CD4-positive, alpha-beta T cell treated with Interleukin-21 for 1 hour (primary cell): Measurements from ENCODE around the gene HSH2D.
"Not testable (repeated sequence)": the region's sequence is repeated elsewhere in the genome, so short reads cannot be mapped to it uniquely, and the experiment has no call there.

Experiments used
- DNase-seq: peaks from one replicate; pipeline ENCODE4 v3.0.0-alpha.2; 2020

The HSH2D gene

DNA sequence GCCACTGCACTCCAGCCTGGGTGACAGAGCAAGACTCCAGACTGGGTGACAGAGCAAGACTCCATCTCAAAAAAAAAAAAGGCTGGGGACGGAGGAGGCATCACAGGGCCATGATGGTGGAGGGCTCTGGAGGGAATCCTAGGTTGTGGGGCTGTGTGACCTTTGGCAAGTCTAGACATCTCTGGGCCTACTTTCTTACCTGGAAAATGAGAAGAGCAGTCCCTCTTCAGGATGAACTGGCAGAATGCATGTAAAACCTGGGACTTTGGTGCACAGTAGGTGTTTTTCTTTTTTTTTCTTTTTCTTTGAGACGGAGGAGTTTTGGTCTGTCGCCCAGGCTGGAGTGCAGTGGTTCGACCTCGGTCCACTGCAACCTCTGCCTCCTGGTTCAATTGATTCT is 16.2 kb downstream of the HSH2D start:
- no peak for DNase-seq

DNA sequence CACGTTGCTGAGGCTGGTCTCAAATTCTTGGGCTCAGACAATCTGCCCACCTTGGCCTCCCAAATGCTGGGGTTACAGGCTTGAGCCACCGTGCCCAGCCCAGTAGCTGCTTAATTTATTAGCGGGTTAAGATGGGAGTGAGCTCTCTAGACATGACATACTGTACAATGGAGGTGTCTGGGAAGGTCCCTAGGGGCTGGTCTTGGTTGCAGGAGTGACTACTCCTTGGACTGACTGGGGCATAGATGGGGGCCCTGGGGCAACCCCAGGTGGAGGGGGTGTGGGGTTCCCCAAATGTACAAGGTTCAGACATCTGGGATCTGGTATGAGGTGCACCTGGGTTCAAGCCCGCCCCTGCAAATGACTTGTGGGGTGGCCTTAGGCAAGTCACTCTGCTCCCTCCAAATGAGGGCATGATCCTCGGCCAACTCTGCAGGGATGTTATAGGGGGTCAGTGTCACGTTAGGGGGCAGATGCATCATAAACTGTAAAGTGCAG is 17.0 kb downstream of the HSH2D start:
- DNase-seq = no peak

DNA sequence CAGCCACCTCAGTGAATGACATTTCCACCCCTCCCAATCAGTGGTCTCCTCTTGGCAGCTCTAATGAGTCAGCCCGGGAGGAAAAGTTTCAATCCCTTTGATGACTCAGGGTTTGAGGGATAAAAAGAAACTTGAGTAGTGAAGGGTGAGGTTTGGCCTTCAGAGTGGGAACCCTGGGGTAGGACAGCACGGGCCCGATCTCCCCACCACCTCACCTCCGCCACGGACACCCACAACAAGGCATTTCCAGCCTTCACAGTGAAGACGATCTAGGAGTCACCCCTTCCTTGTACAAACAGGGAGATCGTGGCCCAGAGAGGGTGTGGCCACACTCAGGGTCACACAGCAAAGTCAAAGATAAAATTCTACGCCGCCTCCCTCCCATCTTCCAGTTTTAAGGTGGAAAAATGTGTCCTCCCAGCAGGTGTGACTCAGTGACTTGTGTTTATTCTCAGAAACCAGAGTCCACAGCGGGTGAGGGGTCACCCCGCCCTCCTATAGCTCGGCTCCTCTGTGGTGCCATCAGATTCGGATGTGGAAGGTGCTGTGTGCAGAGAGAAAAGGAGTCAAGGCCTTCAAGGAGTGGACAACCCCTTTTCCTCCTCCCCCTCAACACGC is 17.6 kb downstream of the HSH2D start:
- DNase-seq = no peak

DNA sequence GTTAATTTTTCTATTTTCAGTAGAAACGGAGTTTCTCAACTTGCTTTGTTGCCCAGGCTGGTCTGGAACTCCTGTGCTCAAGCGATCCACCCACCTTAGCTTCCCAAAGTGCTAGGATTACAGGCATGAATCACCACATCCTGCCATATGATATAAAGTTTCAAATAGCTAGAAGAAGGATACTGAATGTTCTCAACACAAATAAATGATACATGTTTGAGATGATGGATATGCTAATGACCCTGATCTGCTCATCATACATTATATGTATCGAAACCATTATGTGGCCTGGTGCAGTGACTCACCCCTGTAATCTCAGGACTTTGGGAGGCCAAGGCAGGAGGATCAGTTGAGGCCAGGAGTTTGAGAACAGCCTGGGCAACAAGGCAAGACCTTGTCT is 18.4 kb downstream of the HSH2D start:
- DNase-seq = no peak

DNA sequence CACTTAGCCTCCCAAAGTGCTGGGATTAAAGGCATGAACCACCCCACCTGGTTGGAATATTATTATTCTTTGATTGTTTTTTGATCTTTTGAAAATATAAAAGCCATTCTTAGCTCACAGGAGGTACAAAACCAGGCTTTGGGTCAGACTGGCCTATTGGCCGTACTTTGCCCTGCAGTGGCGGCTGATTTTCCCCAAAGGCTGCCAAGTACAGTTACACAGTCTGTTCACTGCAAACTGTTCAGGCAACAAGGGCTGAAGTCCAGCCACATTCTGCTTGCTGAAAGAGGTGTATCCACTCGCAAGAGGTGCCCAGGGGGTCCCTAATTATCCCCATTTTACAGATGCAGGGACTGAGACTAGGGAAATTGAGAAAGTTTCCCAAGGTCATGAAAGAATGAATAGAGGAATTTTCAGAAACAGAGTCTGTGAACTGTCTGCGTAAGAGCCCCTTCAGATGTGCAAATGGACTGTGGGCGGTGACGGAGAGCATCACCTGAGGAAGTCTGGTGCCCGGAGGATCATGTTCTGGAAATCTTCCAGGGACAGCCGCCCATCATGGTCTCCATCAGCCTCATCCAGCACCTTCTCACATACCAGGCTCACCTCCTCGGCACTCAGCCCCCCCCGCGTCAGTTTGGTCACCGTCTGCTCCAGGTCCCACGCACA is 20.9 kb downstream of the HSH2D start:
- DNase-seq = no peak

DNA sequence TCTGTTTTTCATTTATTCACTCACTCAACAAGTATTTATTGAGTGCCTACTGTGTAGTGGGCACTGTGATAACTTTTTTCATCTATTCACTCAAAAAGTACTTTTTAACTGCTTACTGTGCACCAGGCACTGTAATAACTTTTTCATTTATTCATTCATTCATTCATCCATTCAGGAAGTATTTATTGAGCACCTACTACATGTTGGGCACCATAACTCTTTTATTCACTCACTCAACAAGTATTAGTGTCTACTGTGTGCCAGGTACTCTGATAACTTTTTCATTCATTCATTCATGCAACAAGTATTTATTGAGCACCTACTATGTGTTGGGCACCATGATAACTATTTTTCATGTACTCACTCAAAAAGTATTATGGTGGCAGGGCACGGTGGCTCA is 22.9 kb downstream of the HSH2D start:
- DNase-seq = no peak

DNA sequence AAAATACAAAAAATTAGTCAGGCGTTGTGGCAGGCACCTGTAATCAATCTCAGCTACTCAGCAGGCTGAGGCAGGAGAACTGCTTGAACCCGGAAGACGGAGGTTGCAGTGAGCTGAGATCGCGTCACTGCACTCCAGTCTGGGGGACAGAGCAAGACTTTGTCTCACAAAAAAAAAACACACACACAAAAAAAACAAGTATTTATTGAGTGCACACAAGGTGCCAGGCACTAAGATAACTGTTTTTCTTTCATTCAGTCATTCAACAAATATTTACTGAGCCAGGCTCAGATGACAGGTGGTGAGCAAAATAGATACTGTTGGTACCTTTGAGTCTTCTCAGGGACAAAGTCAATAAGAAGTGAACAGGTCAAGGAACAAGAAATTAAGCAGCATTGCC is 23.6 kb downstream of the HSH2D start:
- DNase-seq = no peak

DNA sequence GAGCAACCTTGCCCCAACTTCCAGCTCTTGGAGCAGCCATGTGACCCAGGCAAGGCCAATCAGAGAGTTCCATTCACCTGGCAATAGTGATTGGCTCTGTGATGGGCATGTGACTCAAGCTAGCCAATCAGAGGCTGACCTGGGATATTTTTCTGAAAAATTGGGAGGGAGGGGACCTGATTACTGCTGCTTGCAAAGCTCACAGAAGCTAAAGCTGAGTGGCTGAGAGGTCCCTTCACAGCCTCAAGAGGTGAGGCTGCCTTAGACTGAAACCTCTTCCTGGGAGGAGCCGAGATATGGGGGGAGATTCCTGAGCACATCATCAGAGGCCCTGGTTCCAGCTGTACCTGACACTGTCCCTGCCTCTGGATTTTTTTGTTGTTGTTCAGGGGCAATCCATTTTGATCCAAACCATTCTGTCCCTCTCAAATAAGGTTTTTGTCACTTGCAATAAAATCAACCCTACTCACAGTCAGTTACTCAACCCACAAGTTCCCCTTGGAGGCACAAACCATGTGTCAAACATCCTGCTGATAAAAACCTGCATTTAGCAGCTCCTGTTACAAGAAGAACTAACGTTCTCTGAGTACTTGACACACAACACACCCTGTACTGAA is 25.1 kb downstream of the HSH2D start:
- peak; percentile 40 for DNase-seq

DNA sequence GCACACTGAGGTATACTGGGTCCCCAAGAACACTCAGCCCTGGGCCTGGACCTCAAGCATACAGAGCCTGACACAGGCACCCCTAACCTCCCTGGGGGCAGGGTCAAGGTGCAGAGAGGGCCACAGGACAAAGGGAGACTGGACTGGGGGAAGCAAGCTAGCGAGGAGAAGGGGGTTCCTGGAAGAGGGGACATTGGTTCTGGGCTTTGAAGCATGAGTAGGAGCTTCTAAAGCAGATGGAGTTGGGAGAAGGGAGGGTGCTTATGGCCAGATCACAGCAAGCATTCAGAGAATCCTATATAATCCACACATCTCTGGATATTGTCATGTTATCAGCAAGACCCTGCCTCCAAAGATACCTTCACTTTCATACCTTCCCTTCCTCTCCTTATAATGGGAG is 26.6 kb downstream of the HSH2D start:
- no peak for DNase-seq

DNA sequence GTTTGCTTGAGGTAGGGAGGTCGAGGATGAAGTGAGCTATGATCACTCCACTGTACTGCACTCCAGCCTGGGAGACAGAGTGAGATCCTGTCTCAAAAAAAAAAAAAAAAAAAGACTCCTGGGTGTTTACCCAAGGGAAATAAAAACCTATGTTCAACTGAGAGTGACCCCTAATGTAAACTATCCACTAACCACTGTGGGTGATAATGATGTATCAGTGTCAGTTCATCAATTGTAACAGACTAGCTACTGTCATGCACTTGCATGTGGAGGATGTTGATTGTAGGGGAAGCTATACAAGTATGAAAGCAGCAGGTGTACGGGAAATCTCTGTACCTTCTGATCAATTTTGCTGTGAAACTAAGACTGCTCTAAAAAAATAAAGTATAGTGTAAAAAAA is 32.5 kb downstream of the HSH2D start:
- DNase-seq = no peak

DNA sequence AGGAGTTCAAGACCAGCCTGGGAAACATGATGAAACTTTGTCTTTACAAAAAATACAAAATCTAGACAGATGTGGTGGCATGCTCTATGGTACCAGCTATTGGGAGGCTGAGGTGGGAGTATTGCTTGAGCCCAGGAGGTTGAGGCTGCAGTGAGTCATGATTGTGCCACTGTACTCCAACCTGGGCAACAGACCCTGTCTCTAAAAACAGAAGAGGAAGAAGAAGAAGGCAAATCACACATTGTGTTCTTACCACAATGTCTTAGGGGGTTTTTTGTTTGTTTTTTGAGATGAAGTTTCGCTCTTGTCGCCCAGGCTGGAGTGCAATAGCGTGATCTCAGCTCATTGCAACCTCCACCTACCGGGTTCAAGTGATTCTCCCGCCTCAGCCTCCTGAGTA is 35.4 kb downstream of the HSH2D start:
- DNase-seq = not testable (repeated sequence)

DNA sequence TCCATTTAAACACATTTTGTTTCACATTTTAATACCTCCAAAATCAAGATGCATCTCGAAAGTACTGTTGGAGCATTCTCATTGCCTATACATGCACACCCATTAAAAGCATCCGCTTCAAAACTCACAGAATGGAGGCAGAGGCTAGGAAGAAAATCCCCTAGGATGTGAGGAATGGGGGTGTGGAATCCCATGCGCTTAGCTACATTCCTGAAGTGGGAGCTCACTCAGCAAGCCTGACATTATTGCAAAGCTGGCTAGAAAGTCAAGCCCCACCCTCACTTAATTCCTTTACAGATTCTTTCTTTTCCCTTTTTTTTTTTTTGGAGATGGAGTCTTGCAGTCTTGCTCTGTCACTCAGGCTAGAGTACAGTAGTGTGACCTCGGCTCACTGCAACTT is 37.1 kb downstream of the HSH2D start:
- no peak for DNase-seq

DNA sequence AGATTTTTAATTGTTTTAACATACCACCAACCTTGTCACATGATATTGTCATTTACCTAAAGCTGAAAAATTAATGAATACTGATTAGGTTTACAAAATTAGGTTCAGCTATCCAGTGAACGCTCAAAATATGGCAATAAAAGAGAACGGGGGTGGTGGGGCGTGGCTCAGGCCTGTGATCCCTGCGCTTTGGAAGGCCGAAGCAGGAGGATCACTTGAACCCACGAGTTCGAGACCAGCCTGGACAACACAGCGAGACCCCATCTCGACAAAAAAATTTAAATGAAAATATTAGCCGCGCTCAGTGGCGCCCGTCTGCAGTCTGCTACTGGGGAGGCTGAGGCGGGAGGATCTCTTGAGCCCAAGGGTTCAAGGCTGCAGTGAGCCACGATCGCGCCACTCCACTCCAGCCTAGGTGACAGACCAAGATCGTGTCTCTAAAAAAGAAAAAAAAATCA is 41.2 kb downstream of the HSH2D start:
- DNase-seq = no peak

DNA sequence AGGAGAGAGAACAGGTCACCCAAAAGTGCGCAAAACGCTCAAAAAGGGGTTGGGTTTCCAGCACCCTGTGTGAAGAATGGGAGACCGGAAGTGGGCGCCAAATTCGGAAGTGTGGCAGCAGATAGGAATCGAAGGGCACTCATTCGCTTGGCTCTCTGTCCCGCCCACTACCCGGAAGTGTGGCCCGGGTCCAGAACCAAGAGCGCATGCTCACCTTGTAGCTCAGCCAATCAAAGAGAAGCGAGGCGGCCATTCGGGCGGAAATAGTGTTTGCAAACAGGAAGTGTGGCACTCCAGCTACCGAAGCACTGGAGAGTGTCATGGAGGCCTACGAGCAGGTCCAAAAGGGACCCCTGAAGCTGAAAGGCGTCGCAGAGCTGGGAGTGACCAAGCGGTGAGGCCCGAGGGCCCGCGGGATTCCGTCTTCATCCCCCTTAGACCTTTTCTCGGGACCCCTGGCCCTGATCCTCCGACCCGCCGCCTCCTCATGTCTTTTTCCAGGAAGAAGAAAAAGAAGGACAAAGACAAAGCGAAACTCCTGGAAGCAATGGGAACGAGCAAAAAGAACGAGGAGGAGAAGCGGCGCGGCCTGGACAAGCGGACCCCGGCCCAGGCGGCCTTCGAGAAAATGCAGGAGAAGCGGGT is 41.8 kb downstream of the HSH2D start, which contains the start of gene FAM32A:
Gene FAM32A (plus strand): TSS at position 288 of the 645 bp plus-strand sequence. CDS start 33 bp downstream, at position 321.
- peak; percentile 100 for DNase-seq

DNA sequence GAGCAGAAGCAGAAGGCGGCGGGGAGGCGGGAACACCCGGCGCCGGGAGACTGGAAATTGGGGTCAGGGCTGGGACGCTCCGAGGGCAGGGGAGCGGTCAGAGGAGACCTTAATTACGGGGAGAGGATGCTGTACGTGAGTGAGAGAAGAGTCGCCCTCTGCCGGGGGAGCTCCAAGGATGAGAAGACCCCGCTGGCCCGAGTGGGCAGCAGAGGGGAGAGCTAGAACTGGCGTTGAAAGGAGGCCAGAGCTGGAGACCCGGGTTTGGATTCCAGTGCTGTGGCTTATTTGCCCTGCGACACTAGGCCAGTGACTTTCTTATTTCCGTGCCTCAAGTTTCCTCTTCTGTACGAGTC is 42.3 kb downstream of the HSH2D start:
- peak; percentile 35 for DNase-seq

DNA sequence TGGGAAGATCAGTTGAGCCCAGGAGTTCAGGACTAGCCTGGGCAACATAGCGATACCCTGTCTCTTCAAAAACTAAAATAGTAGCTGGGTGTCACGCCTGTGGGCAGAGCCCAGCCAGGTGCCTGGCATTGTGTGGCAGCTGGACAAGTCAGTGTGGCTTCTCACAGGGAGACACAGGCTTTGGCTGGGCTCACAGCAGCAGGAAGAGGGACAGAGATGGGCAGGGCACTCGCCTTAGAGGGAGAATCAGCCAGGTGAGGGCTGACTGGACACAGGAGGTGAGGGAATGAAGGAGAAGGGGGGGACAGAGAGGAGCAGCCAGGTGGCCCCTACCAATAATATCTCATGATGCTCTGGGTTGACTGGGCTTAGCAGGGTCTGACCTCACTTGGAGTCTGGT is 45.0 kb downstream of the HSH2D start:
- no peak for DNase-seq

DNA sequence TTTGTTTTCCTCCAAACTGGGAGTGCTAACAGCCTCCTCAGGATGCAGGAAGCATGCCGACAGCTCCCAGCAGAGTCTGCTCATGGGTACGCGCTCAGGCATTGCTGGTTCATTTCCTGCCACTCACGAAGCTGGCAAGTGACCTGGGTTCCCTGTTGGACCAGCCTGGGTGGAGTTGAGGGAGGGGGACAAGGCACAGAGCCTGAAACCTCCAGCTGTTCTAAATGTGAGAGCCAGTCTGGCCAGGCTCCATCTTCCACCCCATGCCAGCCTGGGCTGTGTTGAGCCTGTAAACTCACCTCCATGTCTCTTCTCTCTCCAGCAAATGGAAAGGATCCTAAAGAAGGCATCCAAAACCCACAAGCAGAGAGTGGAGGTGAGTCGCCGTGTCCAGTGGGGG is 46.7 kb downstream of the HSH2D start:
- no peak for DNase-seq

DNA sequence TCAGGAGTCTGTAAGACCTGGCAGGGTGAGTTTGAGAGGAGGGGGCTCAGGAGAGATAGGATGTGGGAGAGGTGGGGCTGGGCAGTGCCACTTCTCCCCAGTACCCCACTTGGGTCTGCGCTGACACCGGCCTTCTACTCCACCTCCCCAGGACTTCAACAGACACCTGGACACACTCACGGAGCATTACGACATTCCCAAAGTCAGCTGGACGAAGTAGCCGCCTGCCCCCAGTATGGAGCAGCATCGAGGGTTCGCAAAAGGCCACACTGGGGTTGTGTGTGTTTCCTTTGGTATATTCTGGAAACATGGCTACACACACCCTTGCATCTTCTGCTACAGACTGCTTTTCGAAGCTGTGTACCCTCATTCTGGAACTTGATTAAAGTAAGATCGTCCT is 47.3 kb downstream of the HSH2D start:
- no peak for DNase-seq

DNA sequence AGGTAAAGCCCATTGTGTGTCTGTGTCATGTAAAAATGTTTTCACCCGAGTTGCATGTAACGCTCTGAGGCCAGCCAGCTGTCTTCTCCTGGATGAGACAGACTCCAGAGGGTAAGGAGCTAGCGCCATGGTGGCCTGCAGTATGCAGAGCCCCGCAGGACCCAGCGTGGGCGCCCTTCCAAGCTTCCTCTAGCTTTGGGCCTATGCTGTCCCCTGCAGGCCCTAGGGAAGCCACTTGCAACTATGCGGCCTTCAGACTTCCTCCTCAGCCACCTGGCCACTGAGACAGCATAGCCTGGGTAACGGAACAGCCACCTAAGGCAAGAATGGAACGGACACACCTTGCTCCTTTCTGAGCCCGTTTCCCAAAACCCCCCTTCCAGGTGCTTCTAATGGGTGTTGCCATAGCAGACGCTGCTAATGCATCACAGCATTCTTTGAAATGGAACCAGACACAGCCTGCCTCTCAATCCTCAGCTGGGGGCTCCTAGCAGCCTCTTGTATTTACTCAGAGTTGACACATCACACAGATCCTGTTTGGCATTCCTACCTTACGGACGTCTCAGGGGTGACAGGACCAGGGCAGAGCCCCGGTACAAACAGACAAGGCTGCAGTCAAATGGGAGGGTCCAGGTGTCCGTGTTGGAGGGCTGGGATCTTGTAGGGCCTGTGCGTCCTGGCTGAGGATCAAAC is 47.9 kb downstream of the HSH2D start:
- no peak for DNase-seq

DNA sequence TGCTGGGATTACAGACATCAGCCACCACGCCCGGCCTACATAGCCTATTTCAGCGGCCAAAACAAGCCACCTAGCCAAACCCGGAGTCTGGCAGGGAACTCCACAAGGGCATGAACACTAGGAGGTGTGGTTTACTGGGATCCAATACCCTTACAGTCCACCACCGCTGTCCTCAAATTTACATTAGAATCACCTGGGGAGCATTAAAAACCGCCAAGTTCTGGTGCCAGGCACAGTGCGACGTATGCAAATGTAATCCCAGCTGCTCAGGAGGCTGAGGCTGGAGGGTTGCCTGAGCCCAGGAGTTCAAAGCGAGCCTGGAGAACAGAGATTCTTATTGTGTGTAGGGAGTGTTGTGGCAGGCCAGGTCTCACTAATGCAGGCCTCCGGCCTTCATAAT is 50.0 kb downstream of the HSH2D start:
- DNase-seq = no peak

DNA sequence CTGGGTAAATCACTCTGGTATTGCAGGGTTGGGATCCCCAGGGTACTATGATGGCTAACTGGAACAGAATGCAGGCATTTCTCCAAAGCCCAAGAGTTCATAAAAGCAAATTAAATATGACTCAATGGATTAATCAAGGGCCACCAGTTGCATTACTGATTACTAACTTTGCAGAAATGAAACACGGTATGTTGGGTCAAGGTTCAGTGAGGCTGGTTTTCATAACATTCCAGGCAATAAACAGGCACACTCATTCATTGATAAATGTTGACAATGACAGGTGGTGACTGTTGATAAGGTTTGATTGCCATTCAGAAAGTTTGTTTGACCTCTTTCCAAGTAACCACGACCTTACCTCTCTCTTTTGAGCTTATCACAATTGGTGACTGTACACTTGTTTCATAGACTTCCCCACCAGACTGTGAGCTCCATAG is 53.7 kb downstream of the HSH2D start:
- DNase-seq = no peak

DNA sequence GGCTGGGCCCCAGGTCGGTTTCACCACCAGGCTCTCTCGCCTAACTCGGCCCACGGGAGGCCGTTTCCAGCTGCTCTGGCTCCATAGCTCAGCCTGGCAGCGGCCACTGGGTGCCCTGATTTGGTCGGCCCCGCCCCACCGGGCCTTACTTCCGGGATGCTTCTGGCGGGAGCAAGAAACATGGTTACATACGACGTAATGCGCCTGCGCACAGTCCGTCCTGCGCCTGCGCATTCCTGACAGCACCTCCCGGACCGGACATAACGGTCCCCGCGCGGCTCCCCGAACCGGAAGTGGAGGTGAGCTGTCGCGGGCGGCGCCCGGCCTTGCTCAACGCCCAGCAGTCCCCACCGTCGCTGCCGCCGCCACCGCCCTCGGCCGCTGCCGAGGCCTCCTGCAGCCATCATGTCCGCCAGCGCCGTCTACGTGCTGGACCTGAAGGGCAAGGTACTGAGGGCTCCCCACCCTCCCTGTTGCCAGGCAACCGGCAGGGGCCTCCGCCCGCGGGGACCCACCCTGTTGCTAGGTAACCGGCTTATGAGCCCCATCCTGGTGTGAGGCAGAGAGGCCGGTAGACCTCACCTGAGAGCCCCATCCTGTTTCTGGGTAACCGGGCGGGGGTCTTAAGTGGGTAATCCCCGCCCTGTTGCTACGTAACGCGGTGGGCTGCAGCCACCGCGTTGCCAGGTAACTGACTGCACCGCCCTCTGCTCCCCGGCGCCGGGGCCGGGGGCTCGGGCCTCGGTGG is 54.3 kb downstream of the HSH2D start, which contains the start of gene AP1M1:
Gene AP1M1 (plus strand): TSS at position 290 of the 748 bp plus-strand sequence. CDS start 116 bp downstream, at position 406.
- DNase-seq = peak; percentile 98
